GM19023 (cell line): ENCODE measurements around the gene FCRL6.

Experiments
- ATAC-seq: cut with Tn5 transposase; IDR thresholded peaks from one replicate; pipeline ENCODE4 v1.9.1; 2021; ENCODE audit warnings: mild to moderate bottlenecking, moderate library complexity; ENCODE audit not compliant: unreplicated experiment

FCRL6 gene

GRCh38 chr1:159802111-159802510 is at the start of gene FCRL6:
TSS of gene FCRL6 (plus strand) at chr1:159802360. CDS start at chr1:159802425, 65 bp downstream.
- ATAC-seq: no peak

- no peak for ATAC-seq
These were observed 48.8 kb upstream of the FCRL6 start for GRCh38 chr1:159753386-159753785.

GRCh38 chr1:159755451-159756007 is 46.6 kb upstream of the FCRL6 start:
- no peak for ATAC-seq

GRCh38 chr1:159756397-159756796 is 45.8 kb upstream of the FCRL6 start:
- no peak for ATAC-seq

GRCh38 chr1:159763686-159764085 is 38.5 kb upstream of the FCRL6 start:
- no peak for ATAC-seq

- ATAC-seq: no peak
These were observed 36.4 kb upstream of the FCRL6 start for GRCh38 chr1:159765806-159766205.

- no peak for ATAC-seq
These were observed 30.8 kb upstream of the FCRL6 start for GRCh38 chr1:159771127-159771895.

- no peak for ATAC-seq
These were observed 27.7 kb upstream of the FCRL6 start for GRCh38 chr1:159774465-159774864.

GRCh38 chr1:159775716-159776115 is 26.4 kb upstream of the FCRL6 start:
- no peak for ATAC-seq

GRCh38 chr1:159778266-159778665 is 23.9 kb upstream of the FCRL6 start:
- no peak for ATAC-seq

GRCh38 chr1:159779403-159779851 is 22.7 kb upstream of the FCRL6 start:
- ATAC-seq: no peak

- peak; percentile 99 for ATAC-seq
These were observed 21.3 kb upstream of the FCRL6 start, which contains the start of gene DUSP23 for GRCh38 chr1:159780583-159781582. TSS of gene DUSP23 (plus strand) at chr1:159780962. CDS start at chr1:159781101, 139 bp downstream.

- no peak for ATAC-seq
These were observed 20.2 kb upstream of the FCRL6 start for GRCh38 chr1:159781992-159782391.

- no peak for ATAC-seq
These were observed 18.4 kb upstream of the FCRL6 start for GRCh38 chr1:159783724-159784123.

- no peak for ATAC-seq
These were observed 15.7 kb upstream of the FCRL6 start for GRCh38 chr1:159786465-159786864.

GRCh38 chr1:159786966-159787365 is 15.2 kb upstream of the FCRL6 start:
- no peak for ATAC-seq

- ATAC-seq: no peak
These were observed 11.8 kb upstream of the FCRL6 start for GRCh38 chr1:159790237-159790917.

- ATAC-seq: no peak
These were observed 11.1 kb upstream of the FCRL6 start for GRCh38 chr1:159791031-159791430.

- ATAC-seq: no peak
These were observed 10.7 kb upstream of the FCRL6 start for GRCh38 chr1:159791461-159791860.

- no peak for ATAC-seq
These were observed 6.6 kb upstream of the FCRL6 start for GRCh38 chr1:159795534-159795933.

GRCh38 chr1:159798893-159799292 is 3.3 kb upstream of the FCRL6 start:
- ATAC-seq: no peak
